Stimulated activated CD4-positive, alpha-beta T cell treated with anti-CD3 and anti-CD28 coated beads, Interleukin-15, amount 100 ng/mL, for 48 hours (primary cell): ENCODE measurements around the gene ROR1.
"Not testable (repeated sequence)": the region's sequence is repeated elsewhere in the genome, so short reads cannot be mapped to it uniquely, and the experiment has no call there.

Experiments
- DNase-seq, 2 donors: peaks; one replicate each; pipeline ENCODE4 v3.0.0-alpha.2; 2020; ENCODE audit warnings: low read depth in 2 of 2

ROR1 gene

GRCh38 chr1:63793741-63794240 lies 20.0 kb downstream of the ROR1 start:
- no peak for DNase-seq

- no peak for DNase-seq
These were observed 20.5 kb downstream of the ROR1 start for GRCh38 chr1:63794354-63794753.

- DNase-seq = no peak
These were observed 21.1 kb downstream of the ROR1 start for GRCh38 chr1:63794939-63795378.

- no peak for DNase-seq
These were observed 21.6 kb downstream of the ROR1 start for GRCh38 chr1:63795455-63795854.

GRCh38 chr1:63797056-63797726 lies 23.4 kb downstream of the ROR1 start:
- no peak for DNase-seq

- DNase-seq = no peak
These were observed 24.5 kb downstream of the ROR1 start for GRCh38 chr1:63798284-63798683.

GRCh38 chr1:63799307-63799706 lies 25.5 kb downstream of the ROR1 start:
- no peak for DNase-seq

- DNase-seq = no peak
These were observed 26.0 kb downstream of the ROR1 start for GRCh38 chr1:63799820-63800219.

GRCh38 chr1:63802109-63802508 lies 28.3 kb downstream of the ROR1 start:
- DNase-seq = no peak

GRCh38 chr1:63804829-63805484 lies 31.1 kb downstream of the ROR1 start:
- DNase-seq = no peak

- DNase-seq = no peak
These were observed 33.2 kb downstream of the ROR1 start for GRCh38 chr1:63807046-63807445.

- no peak for DNase-seq
These were observed 37.2 kb downstream of the ROR1 start for GRCh38 chr1:63810936-63811469.

- no peak for DNase-seq
These were observed 38.4 kb downstream of the ROR1 start for GRCh38 chr1:63812071-63812700.

- DNase-seq = no peak
These were observed 40.0 kb downstream of the ROR1 start for GRCh38 chr1:63813829-63814277.

GRCh38 chr1:63816217-63816815 lies 42.5 kb downstream of the ROR1 start:
- DNase-seq = not testable (repeated sequence)

- DNase-seq = no peak
These were observed 43.4 kb downstream of the ROR1 start for GRCh38 chr1:63817152-63817667.

GRCh38 chr1:63817700-63818099 lies 43.9 kb downstream of the ROR1 start:
- DNase-seq = no peak

GRCh38 chr1:63818567-63819325 lies 44.9 kb downstream of the ROR1 start:
- no peak for DNase-seq

GRCh38 chr1:63819795-63820194 lies 46.0 kb downstream of the ROR1 start:
- no peak for DNase-seq

GRCh38 chr1:63821091-63822005 lies 47.5 kb downstream of the ROR1 start:
- DNase-seq = no peak
